Heart right ventricle (tissue), 16 donors: Measurements from ENCODE around the gene PCDHGB4. TPM values are rescaled to one million over a fixed set of nuclear protein-coding genes. Genes with fewer than 3 reads are reported as not detected.
A peak's percentile ranks its signal among the peaks of the same experiment; 100 is the strongest.

ENCODE experiments used
- ATAC-seq, 8 donors: fragments of 200-7000 bp; cut with Tn5 transposase; one replicate each; pipeline ENCODE4 v1.9.1; 2020; ENCODE audit warnings: mild to moderate bottlenecking in 8 of 8, moderate library complexity in 8 of 8, moderate number of reproducible peaks in 1 of 8
- DNase-seq, 2 donors: peaks; one replicate each; pipeline ENCODE4 v3.0.0-alpha.2; 2020
- H3K27ac ChIP-seq, 10 donors: fragments of 200-600 bp; sonication (generic) in 2 of 10; one replicate each; pipeline versions ENCODE4 v1.5.0 to v1.8.0; 2020 to 2022; ENCODE audit warnings: mild to moderate bottlenecking in 3 of 10
- H3K27me3 ChIP-seq, 7 donors: fragments of 200-600 bp; one replicate each; pipeline ENCODE4 v1.8.0; 2021 to 2022; ENCODE audit warnings: mild to moderate bottlenecking in 2 of 7
- H3K36me3 ChIP-seq, 9 donors: fragments of 200-600 bp; sonication (generic) in 1 of 9; one replicate each; pipeline versions ENCODE4 v1.5.0 to v1.8.0; 2020 to 2022; ENCODE audit warnings: mild to moderate bottlenecking in 2 of 9
- H3K4me1 ChIP-seq, 9 donors: fragments of 200-600 bp; sonication (generic) in 1 of 9; one replicate each; pipeline versions ENCODE4 v1.5.0 to v1.8.0; 2020 to 2022; ENCODE audit warnings: mild to moderate bottlenecking in 4 of 9
- H3K4me3 ChIP-seq, 10 donors: fragments of 200-600 bp; sonication (generic) in 2 of 10; one replicate each; pipeline versions ENCODE4 v1.5.0 to v1.8.0; 2020 to 2022; ENCODE audit warnings: mild to moderate bottlenecking in 7 of 10, moderate library complexity in 2 of 10
- H3K9me3 ChIP-seq, 11 donors: fragments of 200-600 bp in 10 of 11; sonication (generic) in 2 of 11; one replicate each; pipeline versions ENCODE4 v1.5.0 to v1.8.0; 2013 to 2022; ENCODE audit warnings: mild to moderate bottlenecking in 2 of 11, control low read depth in 1 of 11, moderate library complexity in 1 of 11
- WGBS, 2 donors: extraction: QIAGEN DNeasy Blood & Tissue Kit; methylation state at CpG; one replicate each; pipeline ENCODE4 v1.1.7; 2013; ENCODE audit warnings: inconsistent platforms in 1 of 2; 5-methylcytosine and 5-hydroxymethylcytosine counted together
- intact Hi-C, 10 donors: fragments of 100-400 bp; cut with DNase I; formaldehyde crosslinking; loops; one replicate each; pipeline versions ENCODE4 v1.11.1 to v1.14.2; 2022
- polyA plus RNA-seq, 2 donors: library from polyadenylated mRNA; stranded (reverse); fragments of 200-250 nt; gene quantifications; one replicate each; pipeline ENCODE4 v1.2.3, GENCODE V29; 2013
- total RNA-seq, 10 donors: library from RNA; stranded (reverse); fragmentation: NEBNext Ultra II Directional in 3 of 10; extraction: Animal tissue kit (Norgen Biotek cat#: 25700) in 3 of 10; gene quantifications; one replicate each; pipeline versions ENCODE4 v1.2.1 to v1.2.4, GENCODE V29; 2021 to 2023
- TF ChIP-seq, protein P1 (sequence below), 9 donors: fragments of 200-600 bp; sonication (generic) in 2 of 9; IDR thresholded peaks; one replicate each; pipeline versions ENCODE4 v1.5.0 to v1.8.0; 2021 to 2022; ENCODE audit warnings: antibody characterized with exemption in 9 of 9, mild to moderate bottlenecking in 5 of 9, moderate library complexity in 1 of 9
- donor health status: Arrhythmogenic right ventricular cardiomyopathy.
- donor health status: ischemic (EF 13 %, LVEDD 7.1; RV severe dilation, severe dysfunction).
- donor health status: healthy with polysubstance abuse.
- donor health status: DM: no; HTN: yes; CAD: no.
- donor health status: DM: no; HTN: no; CAD: no.
- donor health status: ischemic (EF 25% LVEDD 6.9; RV normal size, moderate dysfunction).
- donor health status: ischemic (EF 25% LVEDD 5.7; RV mildly dilated, moderate dysfunction).
- donor health status: healthy.
- donor health status: DM: yes; HTN: yes; CAD: no.
- donor health status: Ischemic cardiomyopathy.
- donor health status: ischemic (EF 35%, LVEDD 5.7; RV mildly dilated, moderate dysfunction).
- donor health status: nonischemic (EF 11% LVEDD 7.7; RV severe dilation, severe dysfunction).
- donor health status: DM: yes; HTN: yes; CAD: no.
- donor health status: PGD.
- donor health status: ischemic (EF 29% LVEDD 5.4; RV normal size, mild dysfunction).
- donor health status: nonischemic (EF 23%, LVEDD 6.1; RV moderate dilation, normal function).

PCDHGB4 gene
- total and polyA plus RNA-seq, 12 donors = 0.96 to 10.9 (median 7.1) TPM

DNA sequence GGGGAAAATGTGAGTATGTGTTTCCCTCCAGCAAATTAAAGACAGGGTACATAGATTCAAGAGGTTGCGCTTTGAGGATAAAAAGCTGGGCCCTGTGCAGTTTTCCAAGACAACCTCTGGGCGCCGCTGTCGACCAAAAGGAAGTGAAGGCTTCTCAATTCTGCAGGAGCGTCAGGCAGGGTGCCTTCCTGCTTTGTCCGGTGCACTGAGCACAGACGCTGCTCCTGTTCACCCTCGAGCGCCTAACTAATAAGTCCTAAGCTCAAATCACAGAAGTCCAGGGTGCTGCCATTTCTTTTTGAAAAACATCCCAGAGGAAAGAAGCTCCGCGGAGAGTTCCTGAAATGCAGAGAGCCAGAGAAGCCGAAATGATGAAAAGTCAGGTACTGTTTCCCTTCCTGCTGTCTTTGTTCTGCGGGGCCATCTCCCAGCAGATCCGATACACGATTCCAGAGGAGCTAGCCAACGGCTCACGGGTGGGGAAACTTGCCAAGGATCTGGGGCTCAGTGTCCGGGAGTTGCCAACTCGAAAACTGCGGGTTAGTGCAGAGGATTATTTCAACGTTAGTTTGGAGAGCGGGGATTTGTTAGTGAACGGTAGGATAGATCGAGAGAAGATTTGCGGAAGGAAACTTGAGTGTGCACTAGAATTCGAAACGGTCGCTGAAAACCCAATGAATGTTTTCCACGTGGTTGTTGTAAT is 37.4 kb upstream of the PCDHGB4 start, which contains the start of gene PCDHGB1:
TSS of gene PCDHGB1 (plus strand) at position 183 of the 703 bp plus-strand sequence. CDS start at position 345, 162 bp downstream.
- intact Hi-C loops = loop anchor here in 3 of 10 donors (5.0 to 10.0 kb wide), 3 partner anchors 42 to 215 kb away; partner anchors contain the start of genes PCDHGA8 (in 1 of the 3), PCDHGA9 (in 1 of the 3) and PCDHGB6 (in 1 of the 3)
- peak; percentile 52 to 60 for DNase-seq

DNA sequence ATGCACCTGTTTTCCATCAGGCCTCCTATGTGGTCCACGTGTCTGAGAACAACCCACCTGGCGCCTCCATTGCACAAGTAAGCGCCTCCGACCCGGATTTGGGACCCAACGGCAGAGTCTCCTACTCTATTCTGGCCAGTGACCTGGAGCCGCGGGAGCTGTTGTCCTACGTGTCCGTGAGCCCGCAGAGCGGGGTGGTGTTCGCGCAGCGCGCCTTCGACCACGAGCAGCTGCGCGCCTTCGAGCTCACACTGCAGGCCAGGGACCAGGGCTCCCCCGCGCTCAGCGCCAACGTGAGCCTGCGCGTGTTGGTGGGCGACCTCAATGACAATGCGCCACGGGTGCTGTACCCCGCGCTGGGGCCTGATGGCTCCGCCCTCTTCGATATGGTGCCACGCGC is 35.9 kb upstream of the PCDHGB4 start:
- Histone ChIP-seq H3K4me3 (no peak overlapping the region), H3K36me3 (peaks cover 0 to 44% (median 0%) of the 10 kb centered on the region in 9 donors), H3K27ac (no peak overlapping the region), H3K4me1 (peaks cover 0 to 38% (median 5%) of the 10 kb centered on the region in 9 donors), H3K27me3 (peaks cover 0 to 37% (median 0%) of the 10 kb centered on the region in 7 donors), H3K9me3 (peaks cover 0 to 98% (median 47%) of the 10 kb centered on the region in 11 donors)
- ATAC-seq (no peak), DNase-seq (no peak)
- WGBS, 2 donors = 35 to 41% methylated on average over 31 to 32 of the region's 36 CpGs
- intact Hi-C loops = loop anchor here in 2 of 10 donors (5.0 to 10.0 kb wide), 2 partner anchors 41 to 53 kb away; partner anchors contain the start of genes PCDHGA8 (in 1 of the 2), PCDHGA9 (in 1 of the 2) and PCDHGB6 (in 1 of the 2)
- TF ChIP-seq, protein P1, sequence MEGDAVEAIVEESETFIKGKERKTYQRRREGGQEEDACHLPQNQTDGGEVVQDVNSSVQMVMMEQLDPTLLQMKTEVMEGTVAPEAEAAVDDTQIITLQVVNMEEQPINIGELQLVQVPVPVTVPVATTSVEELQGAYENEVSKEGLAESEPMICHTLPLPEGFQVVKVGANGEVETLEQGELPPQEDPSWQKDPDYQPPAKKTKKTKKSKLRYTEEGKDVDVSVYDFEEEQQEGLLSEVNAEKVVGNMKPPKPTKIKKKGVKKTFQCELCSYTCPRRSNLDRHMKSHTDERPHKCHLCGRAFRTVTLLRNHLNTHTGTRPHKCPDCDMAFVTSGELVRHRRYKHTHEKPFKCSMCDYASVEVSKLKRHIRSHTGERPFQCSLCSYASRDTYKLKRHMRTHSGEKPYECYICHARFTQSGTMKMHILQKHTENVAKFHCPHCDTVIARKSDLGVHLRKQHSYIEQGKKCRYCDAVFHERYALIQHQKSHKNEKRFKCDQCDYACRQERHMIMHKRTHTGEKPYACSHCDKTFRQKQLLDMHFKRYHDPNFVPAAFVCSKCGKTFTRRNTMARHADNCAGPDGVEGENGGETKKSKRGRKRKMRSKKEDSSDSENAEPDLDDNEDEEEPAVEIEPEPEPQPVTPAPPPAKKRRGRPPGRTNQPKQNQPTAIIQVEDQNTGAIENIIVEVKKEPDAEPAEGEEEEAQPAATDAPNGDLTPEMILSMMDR (IDR thresholded peaks at IDR 0.05) = no peak

More for the DNA sequence above, 37.4 kb upstream of the PCDHGB4 start, which contains the start of gene PCDHGB1:
- H3K27ac ChIP-seq = peak within 1 kb of the TSS in 1 of 10 donors; percentile 5
- H3K36me3 ChIP-seq = peaks cover 0 to 34% (median 0%) of the 10 kb centered on the region in 9 donors
- peak within 1 kb of the TSS in 8 of 10 donors; percentile 1 to 34 (median 26) for H3K4me3 ChIP-seq
- H3K4me1 ChIP-seq = peaks cover 0 to 36% (median 4%) of the 10 kb centered on the region in 9 donors
- TF ChIP-seq, protein P1 (IDR thresholded peaks at IDR 0.05) = peak in 8 of 9 donors; percentile 21 to 62 (median 54)
- peaks cover 0 to 96% (median 39%) of the 10 kb centered on the region in 11 donors for H3K9me3 ChIP-seq
- WGBS, 2 donors = 21 to 24% methylated on average over 29 of the region's 29 CpGs
- peak; percentile 50 to 88 (median 72) for ATAC-seq
- H3K27me3 ChIP-seq = peaks cover 0 to 29% (median 0%) of the 10 kb centered on the region in 7 donors

DNA sequence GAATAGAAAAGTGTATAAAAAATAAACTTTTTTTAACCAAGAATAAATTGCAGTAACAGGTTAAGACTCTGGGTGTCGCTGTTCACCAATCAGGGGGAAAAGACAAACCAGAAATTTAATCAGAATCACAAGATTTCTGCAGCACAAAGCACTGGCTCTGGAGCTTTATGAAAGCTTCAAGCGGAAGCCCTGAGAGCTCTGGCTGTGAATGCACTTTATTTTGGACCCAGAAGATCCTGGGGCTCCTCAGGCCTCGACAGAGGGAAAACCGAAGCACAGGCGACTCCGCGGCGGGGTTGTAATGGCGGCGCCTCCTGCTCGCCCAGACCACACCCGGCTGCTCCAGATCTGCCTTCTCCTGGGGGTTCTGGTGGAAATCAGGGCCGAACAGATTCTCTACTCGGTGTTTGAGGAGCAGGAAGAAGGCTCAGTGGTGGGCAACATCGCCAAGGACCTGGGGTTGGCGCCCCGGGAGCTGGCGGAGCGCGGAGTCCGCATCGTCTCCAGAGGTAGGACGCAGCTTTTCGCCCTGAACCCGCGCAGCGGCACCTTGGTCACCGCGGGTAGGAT is 32.5 kb upstream of the PCDHGB4 start, which contains the start of gene PCDHGA4:
TSS of gene PCDHGA4 (plus strand) at position 122 of the 570 bp plus-strand sequence. CDS start at position 209, 87 bp downstream.
- Histone ChIP-seq H3K4me1 (peaks cover 0 to 34% (median 4%) of the 10 kb centered on the region in 9 donors), H3K9me3 (peaks cover 0 to 98% (median 49%) of the 10 kb centered on the region in 11 donors), H3K4me3 (peak within 1 kb of the TSS in 8 of 10 donors; percentile 2 to 40 (median 34)), H3K27ac (no peak within 1 kb of the TSS), H3K27me3 (peaks cover 0 to 45% (median 0%) of the 10 kb centered on the region in 7 donors), H3K36me3 (peaks cover 0 to 44% (median 0%) of the 10 kb centered on the region in 9 donors)
- 18 to 21% methylated on average over 29 of the region's 29 CpGs for WGBS, 2 donors
- ATAC-seq = no peak
- DNase-seq = no peak
- intact Hi-C loops = loop anchor here in 2 of 10 donors (5.0 to 10.0 kb wide), 2 partner anchors 37 to 50 kb away; partner anchors contain the start of genes PCDHGA8 (in 1 of the 2), PCDHGA9 (in 1 of the 2) and PCDHGB6 (in 1 of the 2)
- TF ChIP-seq, protein P1 (IDR thresholded peaks at IDR 0.05) = peak; percentile 13 to 61 (median 49)
